HEK293 (cell line): ENCODE measurements around the gene TPI1.

Source experiments
- BCL6B ChIP-seq: fragments of 450-650 bp; formaldehyde crosslinking; IDR thresholded peaks from 2 replicates; pipeline ENCODE4 v1.5.1; 2017; ENCODE audit warnings: missing biosample characterization, missing genetic modification characterization
- CTCF ChIP-seq: fragments of 450-650 bp; formaldehyde crosslinking; IDR thresholded peaks from 2 replicates; pipeline ENCODE4 v1.5.1; 2016; ENCODE audit warnings: missing biosample characterization, missing genetic modification characterization
- FEZF1 ChIP-seq: fragments of 450-650 bp; formaldehyde crosslinking; IDR thresholded peaks from 2 replicates; pipeline ENCODE4 v1.5.1; 2016; ENCODE audit warnings: missing biosample characterization, missing genetic modification characterization
- GFI1B ChIP-seq: fragments of 450-650 bp; formaldehyde crosslinking; IDR thresholded peaks from 2 replicates; pipeline ENCODE4 v1.5.1; 2016; ENCODE audit warnings: missing biosample characterization, missing genetic modification characterization
- HOXC10 ChIP-seq: sonication (generic); formaldehyde crosslinking; IDR thresholded peaks from 2 replicates; pipeline ENCODE4 v1.8.1; 2023; ENCODE audit warnings: mild to moderate bottlenecking, missing genetic modification reagents
- MZF1 ChIP-seq: fragments of 450-650 bp; formaldehyde crosslinking; IDR thresholded peaks from 2 replicates; pipeline ENCODE4 v1.5.1; 2017; ENCODE audit warnings: missing biosample characterization, missing genetic modification characterization, borderline replicate concordance
- OSR2 ChIP-seq: fragments of 450-650 bp; formaldehyde crosslinking; IDR thresholded peaks from 2 replicates; pipeline ENCODE4 v1.5.1; 2016; ENCODE audit warnings: missing biosample characterization, missing genetic modification characterization
- PBX3 ChIP-seq: sonication (generic); formaldehyde crosslinking; IDR thresholded peaks from 2 replicates; pipeline ENCODE4 v1.8.1; 2022; ENCODE audit warnings: mild to moderate bottlenecking, moderate library complexity, missing genetic modification reagents
- SP2 ChIP-seq: fragments of 450-650 bp; formaldehyde crosslinking; IDR thresholded peaks from 2 replicates; pipeline ENCODE4 v1.5.1; 2016; ENCODE audit warnings: missing biosample characterization, missing genetic modification characterization
- TRIM28 ChIP-seq: IDR thresholded peaks from 2 replicates; pipeline ENCODE4 v1.6.1; 2011; ENCODE audit warnings: low read length, control low read depth, borderline replicate concordance
- ZBTB20 ChIP-seq: fragments of 450-650 bp; formaldehyde crosslinking; IDR thresholded peaks from 2 replicates; pipeline ENCODE4 v1.5.1; 2016; ENCODE audit warnings: missing biosample characterization, missing genetic modification characterization
- ZBTB44 ChIP-seq: fragments of 450-650 bp; IDR thresholded peaks from 2 replicates; pipeline ENCODE4 v1.5.1; 2018; ENCODE audit warnings: missing biosample characterization, mild to moderate bottlenecking, missing genetic modification characterization
- ZBTB48 ChIP-seq: fragments of 450-650 bp; formaldehyde crosslinking; IDR thresholded peaks from 2 replicates; pipeline ENCODE4 v1.5.1; 2016; ENCODE audit warnings: missing biosample characterization, missing genetic modification characterization
- ZBTB7A ChIP-seq: fragments of 450-650 bp; formaldehyde crosslinking; IDR thresholded peaks from 2 replicates; pipeline ENCODE4 v1.5.1; 2016; ENCODE audit warnings: low read depth, missing biosample characterization, missing genetic modification characterization
- ZNF121 ChIP-seq: fragments of 450-650 bp; formaldehyde crosslinking; IDR thresholded peaks from 2 replicates; pipeline ENCODE4 v1.5.1; 2016; ENCODE audit warnings: missing biosample characterization, missing genetic modification characterization
- ZNF146 ChIP-seq: fragments of 450-650 bp; formaldehyde crosslinking; IDR thresholded peaks from 2 replicates; pipeline ENCODE4 v1.5.1; 2016; ENCODE audit warnings: missing biosample characterization, missing genetic modification characterization
- ZNF169 ChIP-seq: fragments of 450-650 bp; formaldehyde crosslinking; IDR thresholded peaks from 2 replicates; pipeline ENCODE4 v1.5.1; 2016; ENCODE audit warnings: missing biosample characterization, missing genetic modification characterization
- ZNF23 ChIP-seq: fragments of 450-650 bp; formaldehyde crosslinking; IDR thresholded peaks from 2 replicates; pipeline ENCODE4 v1.5.1; 2016; ENCODE audit warnings: missing biosample characterization, missing genetic modification characterization, borderline replicate concordance
- ZNF280C ChIP-seq: fragments of 450-650 bp; formaldehyde crosslinking; IDR thresholded peaks from 2 replicates; pipeline ENCODE4 v1.5.1; 2016; ENCODE audit warnings: missing biosample characterization, missing genetic modification characterization
- ZNF335 ChIP-seq: fragments of 450-650 bp; formaldehyde crosslinking; conservative IDR thresholded peaks from 2 replicates; pipeline ENCODE4 v1.5.1; 2016; ENCODE audit warnings: missing biosample characterization, missing genetic modification characterization
- ZNF366 ChIP-seq: fragments of 450-650 bp; formaldehyde crosslinking; conservative IDR thresholded peaks from 2 replicates; pipeline ENCODE4 v1.5.1; 2016; ENCODE audit warnings: missing biosample characterization, missing genetic modification characterization
- ZNF37A ChIP-seq: fragments of 450-650 bp; IDR thresholded peaks from 2 replicates; pipeline ENCODE4 v1.5.1; 2018; ENCODE audit warnings: missing biosample characterization, missing genetic modification characterization
- ZNF433 ChIP-seq: fragments of 450-650 bp; formaldehyde crosslinking; IDR thresholded peaks from 2 replicates; pipeline ENCODE4 v1.5.1; 2016; ENCODE audit warnings: missing biosample characterization, missing genetic modification characterization, low read depth
- ZNF48 ChIP-seq: fragments of 450-650 bp; formaldehyde crosslinking; IDR thresholded peaks from 2 replicates; pipeline ENCODE4 v1.5.1; 2016; ENCODE audit warnings: missing biosample characterization, missing genetic modification characterization
- ZNF501 ChIP-seq: fragments of 450-650 bp; formaldehyde crosslinking; IDR thresholded peaks from 2 replicates; pipeline ENCODE4 v1.5.1; 2016; ENCODE audit warnings: missing biosample characterization, missing genetic modification characterization
- ZNF529 ChIP-seq: fragments of 450-650 bp; formaldehyde crosslinking; IDR thresholded peaks from 2 replicates; pipeline ENCODE4 v1.5.1; 2017; ENCODE audit warnings: missing genetic modification characterization, missing biosample characterization; ENCODE audit not compliant: insufficient replicate concordance
- ZNF530 ChIP-seq: fragments of 450-650 bp; formaldehyde crosslinking; IDR thresholded peaks from 2 replicates; pipeline ENCODE4 v1.5.1; 2016; ENCODE audit warnings: low read depth, missing biosample characterization, missing genetic modification characterization
- ZNF555 ChIP-seq: fragments of 450-650 bp; formaldehyde crosslinking; conservative IDR thresholded peaks from 2 replicates; pipeline ENCODE4 v1.5.1; 2017; ENCODE audit warnings: missing biosample characterization, mild to moderate bottlenecking, missing genetic modification characterization, inconsistent platforms
- ZNF623 ChIP-seq: fragments of 450-650 bp; formaldehyde crosslinking; IDR thresholded peaks from 2 replicates; pipeline ENCODE4 v1.5.1; 2016; ENCODE audit warnings: missing biosample characterization, missing genetic modification characterization
- ZNF654 ChIP-seq: fragments of 450-650 bp; formaldehyde crosslinking; IDR thresholded peaks from 2 replicates; pipeline ENCODE4 v1.5.1; 2016; ENCODE audit warnings: low read depth, missing biosample characterization, missing genetic modification characterization
- ZNF704 ChIP-seq: fragments of 450-650 bp; formaldehyde crosslinking; IDR thresholded peaks from 2 replicates; pipeline ENCODE4 v1.5.1; 2016; ENCODE audit warnings: missing biosample characterization, missing genetic modification characterization

TPI1 gene

GRCh38 chr12:6872073-6873048 lies 5.0 kb downstream of the TPI1 start (continued):
- peak; percentile 38; the same call in 1 of the 2 replicates for TF ChIP-seq ZNF366
- no peak for TF ChIP-seq ZNF530 (tag by site-specific recombination)
- TF ChIP-seq ZNF501 (tag by site-specific recombination) = peak; percentile 65
- TF ChIP-seq BCL6B (tag by site-specific recombination) = no peak
- no peak for TF ChIP-seq ZNF121 (tag by site-specific recombination)
- TF ChIP-seq HOXC10 (CRISPR knock-in tag) = 0 out of 2 replicates have a peak, but pooled peaks have one; percentile 30
- TF ChIP-seq ZNF169 (tag by site-specific recombination) = no peak
- TF ChIP-seq ZNF335 = no peak; the same call in 1 of the 2 replicates
- TF ChIP-seq ZNF623 (tag by site-specific recombination) = no peak
- TF ChIP-seq TRIM28 = no peak
- TF ChIP-seq ZNF529 (tag by site-specific recombination) = no peak
- no peak for TF ChIP-seq ZNF48 (tag by site-specific recombination)
- TF ChIP-seq ZNF433 (tag by site-specific recombination) = no peak
- TF ChIP-seq CTCF (tag by site-specific recombination) = peak; percentile 99
- TF ChIP-seq GFI1B = no peak
- TF ChIP-seq MZF1 (tag by site-specific recombination) = no peak
- 0 out of 2 replicates have a peak, but pooled peaks have one; percentile 58 for TF ChIP-seq PBX3
- no peak for TF ChIP-seq FEZF1
- TF ChIP-seq ZNF37A (tag by site-specific recombination) = no peak
- TF ChIP-seq ZNF280C (tag by site-specific recombination) = no peak
- no peak for TF ChIP-seq ZNF23 (tag by site-specific recombination)
- TF ChIP-seq ZNF555 (tag by site-specific recombination) = no peak
- no peak for TF ChIP-seq ZBTB20 (tag by site-specific recombination)
- TF ChIP-seq ZBTB7A (tag by site-specific recombination) = peak; percentile 91
- peak; percentile 28 for TF ChIP-seq ZNF654 (tag by site-specific recombination)
- no peak for TF ChIP-seq OSR2 (tag by site-specific recombination)
- TF ChIP-seq ZNF146 (tag by site-specific recombination) = no peak
- TF ChIP-seq ZBTB48 = peak; percentile 95
- no peak for TF ChIP-seq ZBTB44 (tag by site-specific recombination)
- TF ChIP-seq ZNF704 (tag by site-specific recombination) = no peak
- peak; percentile 35; the same call in 1 of the 2 replicates for TF ChIP-seq SP2 (tag by site-specific recombination)
